GM19468 (cell line): ENCODE results near the gene ZNRF4.
"Not testable (repeated sequence)": the region's sequence is repeated elsewhere in the genome, so short reads cannot be mapped to it uniquely, and the experiment has no call there.

Source experiments
- ATAC-seq: cut with Tn5 transposase; IDR thresholded peaks from one replicate; pipeline ENCODE4 v1.9.1; 2021; ENCODE audit warnings: mild to moderate bottlenecking, moderate library complexity, moderate number of reproducible peaks; ENCODE audit not compliant: unreplicated experiment; ENCODE audit errors: extremely low read depth

The ZNRF4 gene, protein sequence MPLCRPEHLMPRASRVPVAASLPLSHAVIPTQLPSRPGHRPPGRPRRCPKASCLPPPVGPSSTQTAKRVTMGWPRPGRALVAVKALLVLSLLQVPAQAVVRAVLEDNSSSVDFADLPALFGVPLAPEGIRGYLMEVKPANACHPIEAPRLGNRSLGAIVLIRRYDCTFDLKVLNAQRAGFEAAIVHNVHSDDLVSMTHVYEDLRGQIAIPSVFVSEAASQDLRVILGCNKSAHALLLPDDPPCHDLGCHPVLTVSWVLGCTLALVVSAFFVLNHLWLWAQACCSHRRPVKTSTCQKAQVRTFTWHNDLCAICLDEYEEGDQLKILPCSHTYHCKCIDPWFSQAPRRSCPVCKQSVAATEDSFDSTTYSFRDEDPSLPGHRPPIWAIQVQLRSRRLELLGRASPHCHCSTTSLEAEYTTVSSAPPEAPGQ

DNA sequence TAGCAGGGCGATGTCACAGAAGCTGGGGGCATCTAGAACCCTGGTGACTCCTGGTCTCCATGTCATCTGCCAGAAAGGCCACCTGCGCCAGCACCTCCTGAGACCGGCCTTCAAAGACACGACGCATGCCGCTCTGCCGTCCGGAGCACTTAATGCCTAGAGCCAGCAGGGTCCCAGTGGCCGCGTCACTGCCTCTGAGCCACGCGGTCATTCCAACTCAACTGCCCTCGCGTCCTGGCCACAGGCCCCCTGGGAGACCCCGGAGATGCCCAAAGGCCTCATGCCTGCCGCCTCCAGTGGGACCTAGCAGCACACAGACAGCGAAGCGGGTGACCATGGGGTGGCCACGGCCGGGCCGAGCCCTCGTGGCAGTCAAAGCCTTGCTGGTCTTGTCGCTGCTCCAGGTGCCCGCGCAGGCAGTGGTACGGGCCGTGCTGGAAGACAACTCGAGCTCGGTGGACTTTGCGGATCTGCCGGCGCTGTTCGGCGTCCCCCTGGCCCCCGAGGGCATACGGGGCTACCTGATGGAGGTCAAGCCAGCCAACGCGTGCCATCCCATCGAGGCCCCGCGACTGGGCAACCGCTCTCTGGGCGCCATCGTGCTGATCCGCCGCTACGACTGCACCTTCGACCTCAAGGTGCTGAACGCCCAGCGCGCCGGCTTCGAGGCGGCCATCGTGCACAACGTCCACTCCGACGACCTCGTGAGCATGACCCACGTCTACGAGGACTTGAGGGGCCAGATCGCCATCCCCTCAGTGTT, at the start of gene ZNRF4:
TSS of gene ZNRF4 (plus strand) at position 51 of the 763 bp plus-strand sequence. CDS start at position 126, 75 bp downstream.
- no peak for ATAC-seq

DNA sequence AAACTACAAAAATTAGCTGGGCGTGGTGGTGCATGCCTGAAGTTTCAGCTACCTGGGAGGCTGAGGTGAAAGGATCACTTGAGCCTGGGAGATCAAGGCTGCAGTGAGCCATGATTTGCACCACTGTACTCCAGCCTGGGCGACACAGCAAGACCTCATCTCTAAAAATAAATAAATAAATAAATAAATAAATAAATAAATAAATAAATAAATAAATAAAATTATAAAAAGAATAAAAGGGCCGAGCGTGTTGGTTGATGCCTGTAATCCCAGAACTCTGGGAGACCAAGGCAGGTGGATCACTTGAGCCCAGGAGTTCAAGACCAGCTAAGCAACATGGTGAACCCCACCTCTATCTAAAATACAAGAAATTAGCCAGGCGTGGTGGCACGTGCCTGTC, 49.0 kb upstream of the ZNRF4 start:
- ATAC-seq: not testable (repeated sequence)

DNA sequence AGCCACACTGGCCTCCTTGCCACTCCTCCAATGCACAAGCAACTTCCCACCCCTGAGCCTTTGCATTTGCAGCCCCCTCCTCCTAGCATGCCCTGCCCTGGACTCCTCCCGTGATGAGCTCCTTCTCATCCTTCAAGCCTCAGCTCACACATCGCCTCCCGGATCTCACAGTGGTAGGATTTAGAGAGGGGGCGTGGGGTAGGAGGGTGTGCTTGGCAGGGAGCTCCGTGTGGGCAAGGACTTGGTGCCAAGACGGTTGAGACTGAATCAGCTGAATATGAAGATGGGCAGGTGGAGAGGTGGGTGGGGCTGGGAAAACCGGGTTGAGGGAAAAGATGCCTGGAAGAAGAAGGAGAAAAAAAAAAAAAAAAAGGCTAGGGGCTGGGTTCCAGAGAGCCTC, 48.4 kb upstream of the ZNRF4 start:
- no peak for ATAC-seq

DNA sequence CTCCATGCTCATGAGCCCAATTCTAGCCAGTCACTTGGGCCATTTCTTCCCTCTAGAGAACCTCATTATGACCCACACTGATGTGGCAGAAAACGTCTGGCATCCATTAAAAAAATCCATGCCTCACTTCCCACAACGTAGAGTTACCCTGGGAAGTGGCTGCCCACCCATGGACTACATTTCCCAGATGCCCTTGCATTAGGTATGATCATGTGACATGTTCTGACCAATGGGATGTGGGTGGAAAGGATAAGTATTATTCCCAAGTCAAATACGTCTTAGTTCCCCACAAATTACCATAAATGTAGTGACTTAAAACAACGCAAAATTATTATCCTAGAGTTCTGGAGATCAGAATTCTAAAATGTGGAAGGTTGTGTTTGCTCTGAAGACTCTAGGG, 47.9 kb upstream of the ZNRF4 start:
- no peak for ATAC-seq

DNA sequence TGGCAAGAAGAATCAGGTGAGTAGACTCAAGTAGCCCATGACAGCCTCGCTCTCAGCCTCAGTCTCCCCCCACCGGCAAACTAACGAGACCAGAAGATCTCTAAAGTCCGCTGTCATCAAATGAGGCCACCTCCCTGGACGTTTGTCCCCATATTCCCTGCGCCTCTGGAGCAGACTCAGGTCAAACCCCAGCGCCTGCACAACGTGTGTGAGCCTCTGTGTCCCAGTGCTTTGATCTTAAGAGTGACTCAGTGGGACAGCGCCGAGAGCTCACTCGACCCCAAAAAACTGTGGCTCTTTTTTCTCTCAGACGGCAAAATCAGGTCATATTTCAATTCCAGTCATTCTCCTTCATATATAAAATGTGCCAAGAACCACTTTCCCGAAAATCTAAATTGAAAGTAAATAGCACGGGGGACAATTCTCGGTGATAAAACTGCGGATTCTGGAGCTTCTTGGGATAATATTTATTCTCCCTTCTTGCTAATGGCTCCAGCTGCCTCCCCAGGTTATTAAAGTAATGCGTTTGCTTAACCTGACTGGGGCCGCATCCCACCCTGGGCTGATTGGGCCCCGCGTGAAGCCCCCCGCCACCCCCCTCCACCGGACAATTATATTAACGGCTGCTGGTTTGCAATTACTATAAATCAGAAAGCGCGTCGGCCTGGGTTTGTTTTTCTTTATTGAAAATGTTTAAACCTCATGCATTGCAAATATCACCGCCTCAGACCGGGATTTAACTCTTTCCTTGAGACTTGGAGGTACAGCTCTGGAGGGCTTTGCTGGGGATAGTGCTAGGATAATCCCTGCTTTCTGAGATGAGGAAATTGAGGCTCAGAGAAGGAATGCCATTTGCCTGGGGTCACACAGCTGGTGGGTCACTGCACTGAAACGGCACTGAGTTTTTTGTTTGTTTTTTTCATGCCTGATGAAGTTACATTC, 37.5 kb upstream of the ZNRF4 start:
- no peak for ATAC-seq

DNA sequence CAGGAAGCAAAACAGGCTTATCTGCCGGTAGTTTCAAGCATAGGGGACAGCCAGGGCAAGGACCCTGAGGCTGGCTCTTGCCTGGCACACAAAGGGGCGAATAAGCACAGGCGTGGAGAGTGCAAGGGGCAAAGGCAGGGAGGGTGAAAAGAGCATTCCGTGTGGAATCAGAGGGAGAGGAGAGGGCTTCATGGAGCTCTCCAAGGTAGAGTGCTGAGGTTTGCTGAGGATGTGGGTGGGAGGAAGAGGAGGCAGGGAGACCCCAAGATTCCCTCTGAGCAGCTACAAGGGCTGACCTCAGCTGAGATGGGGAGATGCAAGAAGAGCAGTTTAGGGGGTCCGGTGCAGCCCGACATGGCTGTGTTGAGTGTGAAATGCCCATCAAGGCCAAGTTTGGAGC, 36.5 kb upstream of the ZNRF4 start:
- no peak for ATAC-seq

DNA sequence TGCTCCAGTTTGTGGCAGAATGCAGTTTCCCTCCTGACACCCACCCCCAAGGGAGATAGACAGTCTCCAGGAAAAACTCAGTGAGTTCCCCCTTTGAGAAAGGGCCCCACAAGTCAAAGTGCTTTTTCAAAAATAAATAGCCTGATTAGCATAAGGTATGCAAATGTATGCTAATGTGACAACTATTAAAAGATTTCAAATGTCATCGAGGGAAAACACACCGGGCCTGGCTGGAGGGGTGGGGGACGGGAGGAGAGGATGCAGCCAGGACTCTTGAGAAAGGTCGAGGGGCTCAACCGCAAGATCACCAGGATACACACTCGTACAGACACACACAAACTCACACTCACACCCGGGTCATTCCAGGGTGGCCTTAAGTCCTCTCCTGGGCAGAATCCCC, 34.3 kb upstream of the ZNRF4 start:
- ATAC-seq: no peak

DNA sequence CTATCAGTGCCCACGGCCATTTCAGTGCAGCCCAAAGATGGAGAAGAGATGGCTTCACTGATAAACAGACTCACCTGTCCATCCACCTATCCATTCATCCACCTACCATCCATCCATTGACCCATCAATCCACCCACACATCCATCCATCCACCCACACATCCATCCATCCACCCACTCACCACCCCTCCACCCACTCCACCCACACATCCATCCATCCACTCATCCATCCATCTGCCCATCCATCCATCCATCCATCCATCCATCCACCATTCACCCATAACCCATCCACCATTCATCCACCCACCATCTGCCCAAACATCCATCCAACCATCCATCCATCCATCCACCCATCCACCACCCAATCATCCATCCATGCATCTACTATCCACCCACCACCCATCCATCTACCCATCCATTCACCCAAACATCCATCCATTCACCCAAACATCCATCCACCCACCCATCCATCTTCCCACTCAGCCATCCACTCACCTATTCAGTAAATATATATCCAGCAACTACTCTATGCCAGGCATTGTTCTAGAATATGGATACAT, 31.6 kb upstream of the ZNRF4 start:
- ATAC-seq: no peak

DNA sequence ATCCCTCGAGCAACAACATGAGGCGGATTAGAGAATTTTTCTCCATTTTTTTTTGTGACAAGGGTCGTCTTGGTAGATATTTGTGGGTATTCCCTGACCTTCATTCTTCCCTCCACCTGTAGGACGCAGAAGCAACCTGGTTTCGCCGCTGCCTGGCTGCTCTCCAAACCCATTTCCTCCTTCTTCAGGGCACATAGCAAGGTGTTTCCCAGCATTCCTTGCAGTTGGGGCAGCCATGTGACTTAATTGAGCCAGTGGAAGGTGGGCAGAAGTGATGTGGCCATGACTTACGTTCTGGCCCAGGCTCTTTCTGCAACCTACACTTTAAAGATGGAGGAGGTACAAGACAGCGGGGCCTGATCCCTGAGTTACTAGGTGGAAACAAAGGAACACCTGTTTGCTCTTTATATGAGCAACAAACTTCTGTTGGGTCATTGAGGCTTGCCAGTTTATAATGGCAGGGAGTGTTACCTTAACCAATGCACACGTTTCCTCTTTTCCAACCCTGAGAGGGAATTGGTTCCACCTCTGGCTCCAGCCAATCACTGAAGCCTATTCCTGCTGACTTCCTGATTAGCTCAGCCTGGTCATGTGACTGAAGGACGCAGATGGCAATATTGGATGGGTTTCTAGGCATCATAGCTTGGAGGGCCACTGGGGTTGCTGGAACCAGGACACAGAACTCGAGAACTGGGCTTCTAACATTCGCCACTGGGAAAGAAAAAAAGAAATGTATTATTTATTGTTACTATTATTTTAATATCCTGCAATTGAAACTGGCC, 30.8 kb upstream of the ZNRF4 start:
- no peak for ATAC-seq

DNA sequence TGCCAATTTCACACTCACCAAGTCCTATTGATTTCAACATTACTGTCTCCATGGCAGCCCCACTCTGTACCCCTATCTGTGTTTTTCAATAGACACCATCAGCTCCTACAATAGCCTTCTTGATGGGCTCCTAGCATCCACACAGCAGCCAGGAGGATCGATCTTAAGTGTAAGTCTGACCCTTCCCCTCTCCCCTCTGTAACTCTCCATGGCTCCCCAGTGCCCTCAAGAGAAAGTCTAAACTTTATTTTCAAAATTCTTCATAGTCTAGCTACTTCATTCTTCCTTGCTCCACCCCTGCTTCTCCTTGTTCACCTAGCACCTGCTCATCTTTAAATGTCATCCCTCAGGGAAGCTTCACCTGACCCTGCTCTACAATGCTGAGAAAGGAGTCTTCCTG, 30.0 kb upstream of the ZNRF4 start:
- ATAC-seq: no peak

DNA sequence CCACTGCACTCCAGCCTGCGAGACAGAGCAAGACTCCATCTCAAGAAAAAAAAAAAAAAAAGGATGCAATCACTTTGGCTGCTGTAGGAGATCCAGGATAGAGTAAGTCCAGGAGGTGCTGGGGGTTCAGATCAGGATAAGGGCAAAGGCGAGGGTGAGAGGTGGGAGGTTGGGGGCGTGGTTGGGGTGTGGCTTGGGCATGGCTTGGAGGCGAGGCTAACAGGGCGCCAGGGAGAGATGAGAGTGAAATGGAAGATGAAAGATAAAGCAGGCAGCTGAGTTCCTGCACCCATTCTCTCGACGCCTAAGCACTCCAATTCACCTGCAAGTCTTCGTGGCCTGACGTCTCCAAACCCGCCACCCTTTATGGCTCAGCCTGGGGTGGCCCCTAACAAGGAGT, 25.0 kb upstream of the ZNRF4 start:
- ATAC-seq: no peak

DNA sequence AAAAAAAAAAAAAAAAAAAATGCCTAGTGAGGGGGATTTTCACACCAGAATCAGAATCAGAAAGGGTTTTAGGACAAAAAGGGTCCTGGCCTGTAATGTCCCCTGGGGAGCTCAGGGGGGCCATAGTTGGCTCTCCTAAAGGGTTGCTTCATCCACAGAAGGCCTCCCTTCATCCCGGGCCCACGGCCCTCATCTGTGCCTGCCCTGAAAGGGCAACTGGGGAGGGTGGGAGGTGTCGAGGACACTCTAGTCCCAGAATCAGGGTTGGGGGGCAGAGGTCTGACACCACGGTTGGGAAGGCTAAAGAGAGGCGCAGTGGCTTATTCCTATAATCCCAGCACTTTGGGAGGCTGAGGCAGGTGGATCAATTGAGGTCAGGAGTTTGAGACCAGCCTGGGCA, 22.5 kb upstream of the ZNRF4 start:
- no peak for ATAC-seq

DNA sequence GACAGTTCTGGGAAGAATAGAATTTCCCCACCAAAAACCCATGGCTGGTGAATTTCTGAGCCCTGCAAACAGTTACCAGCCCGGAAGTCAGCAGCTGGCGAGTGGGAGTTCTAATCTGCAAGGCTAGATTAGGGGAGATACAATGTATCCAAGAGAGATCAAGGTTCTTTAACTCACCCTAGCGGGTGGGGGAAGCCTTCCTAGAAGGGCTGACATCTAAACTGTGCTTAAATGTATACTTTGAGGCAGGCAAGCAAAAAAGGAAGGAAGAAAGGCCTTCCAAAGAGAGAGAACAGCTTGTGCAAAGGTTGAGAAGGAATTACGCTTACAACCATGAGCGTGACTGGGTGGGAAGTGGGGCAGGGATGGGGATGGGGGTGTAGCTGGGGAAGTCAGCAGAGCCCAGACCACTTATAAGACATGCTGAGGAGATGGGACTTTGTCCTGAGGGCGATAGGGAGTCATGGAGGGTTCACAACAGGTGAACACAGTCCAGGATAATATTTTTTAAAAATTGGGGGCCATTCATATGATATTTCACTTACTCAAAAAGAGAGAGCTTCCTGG, 20.8 kb upstream of the ZNRF4 start:
- ATAC-seq: no peak

DNA sequence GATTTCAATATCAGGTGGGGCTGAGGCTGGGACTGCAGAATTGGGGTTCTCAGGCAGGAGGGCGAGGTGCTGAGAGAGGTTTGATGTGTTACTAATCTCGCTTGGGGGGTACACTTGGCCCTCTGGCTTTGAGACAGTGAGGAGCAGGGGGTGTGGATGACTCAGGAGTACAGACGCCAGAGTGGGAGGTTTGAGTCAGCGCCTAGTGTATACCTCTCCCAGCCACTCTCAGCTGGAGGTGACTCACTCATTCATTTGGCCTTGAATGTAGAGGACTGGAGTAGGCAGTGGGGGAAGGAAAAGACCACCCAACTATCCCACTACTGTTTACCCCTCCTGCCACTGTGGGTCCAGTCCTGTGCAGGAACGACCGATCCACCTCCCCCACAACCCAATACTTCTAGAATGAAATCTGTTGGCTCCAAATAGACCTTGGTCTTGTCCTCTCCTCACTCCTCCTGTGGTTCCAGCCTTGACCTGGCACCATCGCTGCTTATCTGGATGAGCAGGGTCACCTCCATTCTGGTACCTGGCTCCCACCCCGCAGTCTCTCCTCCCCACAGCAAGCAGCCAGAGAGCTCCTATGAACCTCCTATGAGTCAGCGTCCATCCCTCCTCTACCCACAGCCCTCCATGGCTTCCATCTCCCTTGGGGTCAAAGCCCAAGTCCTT, 20.1 kb upstream of the ZNRF4 start:
- no peak for ATAC-seq

DNA sequence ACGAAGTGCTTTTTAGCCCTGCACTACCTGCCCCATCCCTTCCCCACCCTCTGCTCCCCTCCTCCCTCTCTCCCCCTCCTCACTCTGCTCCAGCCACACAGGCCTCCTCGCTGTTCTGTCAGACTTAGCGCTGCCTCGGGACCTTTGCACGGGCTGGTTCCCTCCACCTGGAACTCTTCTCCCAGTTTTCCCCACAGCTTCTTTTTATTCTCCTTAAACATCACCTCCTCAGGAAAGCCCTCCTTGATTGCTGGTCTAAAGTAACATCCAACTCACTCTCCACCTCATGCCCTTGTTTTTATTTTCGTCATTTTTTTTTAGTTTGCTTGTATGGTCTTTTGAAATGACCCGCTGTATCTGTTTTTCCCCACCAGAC, 19.6 kb upstream of the ZNRF4 start:
- no peak for ATAC-seq

DNA sequence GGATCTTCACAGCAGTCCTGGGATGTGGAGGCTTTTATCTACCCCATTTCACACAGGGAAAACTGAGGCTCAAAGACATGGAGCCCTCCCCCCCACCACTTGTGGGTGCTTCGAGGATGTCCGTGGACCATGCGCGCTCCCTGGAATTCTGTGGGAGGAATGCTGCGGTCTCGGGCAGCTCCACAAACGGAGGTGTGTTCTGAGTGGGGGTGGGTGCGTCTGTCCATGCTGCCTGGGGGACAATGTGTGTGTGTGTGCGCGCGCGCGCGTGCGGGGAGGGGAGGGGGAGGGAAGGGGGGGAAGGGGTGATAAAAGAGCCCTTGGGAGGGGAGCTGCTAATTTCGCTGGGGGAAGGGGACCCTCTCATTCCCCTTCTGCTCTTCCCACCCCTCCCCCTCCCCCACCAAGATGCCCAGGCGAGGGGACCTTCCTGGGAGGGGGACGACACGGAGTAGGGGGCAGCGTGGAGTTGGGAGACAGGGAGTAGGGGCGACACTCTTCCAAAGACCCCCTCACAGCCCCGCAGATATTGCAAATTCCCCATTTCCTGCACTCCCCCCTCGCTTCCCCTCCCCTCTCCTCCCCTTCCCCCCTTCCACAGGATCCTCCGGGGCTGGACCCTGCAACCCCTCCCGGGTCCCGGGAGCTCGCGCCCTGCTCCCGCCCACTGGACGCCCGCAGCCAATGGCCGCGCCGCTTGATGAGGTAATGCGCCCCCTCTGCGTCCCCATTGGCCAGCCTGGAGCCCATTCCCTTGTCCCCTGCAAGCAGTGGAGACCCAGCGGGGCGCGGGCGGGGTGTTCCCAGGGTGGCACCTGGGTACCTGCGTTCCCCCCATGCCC, 18.9 kb upstream of the ZNRF4 start:
- no peak for ATAC-seq

DNA sequence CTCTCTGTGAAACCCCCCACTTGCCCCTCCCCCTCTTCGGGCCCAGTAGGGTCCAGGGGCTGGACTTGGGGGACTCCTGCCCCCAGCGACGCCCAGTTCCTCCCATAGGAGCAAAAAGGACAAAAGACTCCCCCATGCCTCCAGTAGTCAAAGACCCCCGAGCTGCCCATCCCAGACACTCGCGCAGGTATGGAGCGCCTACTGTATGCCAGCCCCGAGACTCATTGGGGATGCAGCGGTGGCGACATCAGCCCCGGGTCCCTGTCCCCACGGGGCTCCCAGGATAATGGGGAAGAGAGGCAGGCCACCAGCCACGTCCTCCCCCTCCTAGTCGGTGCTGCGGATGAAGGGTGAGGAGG, 18.3 kb upstream of the ZNRF4 start:
- ATAC-seq: no peak

DNA sequence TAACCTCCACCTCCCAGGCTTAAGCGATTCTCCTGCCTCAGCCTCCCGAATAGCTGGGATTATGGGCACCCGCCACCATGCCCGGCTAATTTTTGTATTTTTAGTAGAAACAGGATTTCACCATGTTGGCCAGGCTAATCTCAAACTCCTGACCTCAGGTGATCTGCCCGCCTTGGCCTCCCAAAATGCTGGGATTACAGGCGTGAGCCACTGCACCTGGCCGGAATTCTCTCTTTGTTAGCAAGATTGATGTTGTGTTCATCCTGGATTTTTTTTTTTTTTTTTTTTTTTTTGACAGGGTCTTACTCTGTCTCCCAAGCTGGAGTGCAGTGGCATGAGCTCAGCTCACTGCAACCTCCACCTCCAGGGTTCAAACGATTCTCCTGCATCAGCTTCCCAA, 16.5 kb upstream of the ZNRF4 start:
- ATAC-seq: not testable (repeated sequence)
